Transverse colon (tissue), 4 donors: ENCODE results near the gene STK35. TPM values are rescaled to one million over a fixed set of nuclear protein-coding genes. Genes with fewer than 3 reads are reported as not detected.

Experiments used
- DNase-seq: peaks from one replicate; pipeline ENCODE4 v3.0.0-alpha.2; 2019
- H3K27ac ChIP-seq, 4 donors: fragments of 200-600 bp; sonication (generic); 2 replicates each; pipeline ENCODE4 v1.5.1; 2016 to 2018; ENCODE audit warnings: inconsistent platforms in 4 of 4
- H3K27me3 ChIP-seq: fragments of 200-600 bp; sonication (generic); 2 replicates; pipeline ENCODE4 v1.5.1; 2017; ENCODE audit warnings: inconsistent platforms
- H3K36me3 ChIP-seq, 4 donors: fragments of 200-600 bp; sonication (generic); 2 replicates each; pipeline ENCODE4 v1.5.1; 2017 to 2019; ENCODE audit warnings: inconsistent platforms in 4 of 4
- H3K4me1 ChIP-seq, 4 donors: fragments of 200-600 bp; sonication (generic); 2 replicates each; pipeline ENCODE4 v1.5.1; 2017 to 2020; ENCODE audit warnings: inconsistent platforms in 4 of 4
- H3K4me3 ChIP-seq, 4 donors: fragments of 200-600 bp; sonication (generic); 1 replicate in 1 of 4; 2 replicates in 3 of 4; pipeline versions ENCODE4 v1.5.1 to v1.6.1; 2017 to 2019; ENCODE audit warnings: inconsistent platforms in 4 of 4
- H3K9me3 ChIP-seq, 2 donors: fragments of 200-600 bp; sonication (generic); 2 replicates each; pipeline ENCODE4 v1.5.1; 2017 to 2019; ENCODE audit warnings: inconsistent platforms in 2 of 2
- CTCF ChIP-seq, 5 experiments: fragments of 200-600 bp in 3 of 5; fragments of 450-650 bp in 2 of 5; sonication (generic) in 3 of 5; IDR thresholded peaks; 1 replicate in 2 of 5; 2 replicates in 3 of 5; pipeline ENCODE4 v1.5.1; 2016 to 2017; ENCODE audit warnings: antibody characterized with exemption in 5 of 5, inconsistent platforms in 3 of 5, mild to moderate bottlenecking in 2 of 5, moderate library complexity in 1 of 5
- EP300 ChIP-seq: sonication (generic); formaldehyde crosslinking; IDR thresholded peaks from one replicate; pipeline ENCODE4 v1.6.1; 2017; ENCODE audit warnings: antibody characterized with exemption, low read depth
- POLR2A ChIP-seq: fragments of 450-650 bp; IDR thresholded peaks from one replicate; pipeline ENCODE4 v1.6.1; 2016; ENCODE audit warnings: antibody characterized with exemption, mild to moderate bottlenecking, moderate library complexity
- POLR2AphosphoS5 ChIP-seq, 3 donors: sonication (generic); formaldehyde crosslinking; IDR thresholded peaks; one replicate each; pipeline ENCODE4 v1.6.1; 2016; ENCODE audit warnings: antibody characterized with exemption in 3 of 3
- WGBS, 2 donors: methylation state at CpG; one replicate each; pipeline ENCODE4 v1.1.5; 2018; ENCODE audit warnings: low coverage in 1 of 2; 5-methylcytosine and 5-hydroxymethylcytosine counted together
- in situ Hi-C, 4 donors: fragments of 200-750 bp; cut with MboI; loops; one replicate each; pipeline versions ENCODE4 v1.15.0 to v1.15.1; 2017; ENCODE audit warnings: low sequenced_read_pairs in 3 of 4, low pct_ligation_motif_present in 1 of 4, low pct_unique_long_range_greater_than_20kb in 1 of 4
- intact Hi-C: fragments of 100-400 bp; cut with DNase I; formaldehyde crosslinking; loops from one replicate; pipeline ENCODE4 v1.15.1; 2023; ENCODE audit warnings: low total_unique reads
- total RNA-seq, 4 donors: library from RNA; depleted of rRNA; stranded (reverse); fragments of >200 nt; gene quantifications; one replicate each; pipeline ENCODE4 v1.1.0, GENCODE V29; 2016

Gene STK35
- total RNA-seq, 4 donors from 2014 or later = 19.9 to 27.9 (median 23.9) TPM

- TF ChIP-seq EP300 = no peak
- TF ChIP-seq POLR2AphosphoS5 (IDR thresholded peaks at IDR 0.05) = no peak
- no peak for TF ChIP-seq POLR2A
- TF ChIP-seq CTCF (IDR thresholded peaks at IDR 0.05) = no peak
- DNase-seq = no peak
- Histone ChIP-seq H3K27me3 (no peaks in the 10 kb centered on the region), H3K36me3 (no peaks in the 10 kb centered on the region), H3K4me3 (no peak overlapping the region), H3K4me1 (peaks cover 0 to 16% (median 3%) of the 10 kb centered on the region in 4 donors), H3K9me3 (no peaks in the 10 kb centered on the region), H3K27ac (peak overlapping the region in 1 of 4 donors; percentile 3)
- intact Hi-C loops = no loop called here
- in situ Hi-C loops = loop anchor here in 2 of 4 donors (25.0 kb wide), 2 partner anchors 365 to 390 kb away; no protein-coding TSS in a partner anchor
- 63 to 75% methylated on average over 2 to 3 of the region's 3 CpGs for WGBS, 2 donors
Measured at GRCh38 chr20:2152317-2152716, 50.7 kb downstream of the STK35 start.

GRCh38 chr20:2153326-2153725, 51.7 kb downstream of the STK35 start:
- no peaks in the 10 kb centered on the region for H3K27me3 ChIP-seq
- no peak overlapping the region for H3K4me3 ChIP-seq
- TF ChIP-seq POLR2AphosphoS5 (IDR thresholded peaks at IDR 0.05) = no peak
- TF ChIP-seq CTCF (IDR thresholded peaks at IDR 0.05) = no peak
- no peak for TF ChIP-seq EP300
- no peak for TF ChIP-seq POLR2A
- H3K9me3 ChIP-seq = no peaks in the 10 kb centered on the region
- in situ Hi-C loops (loop anchor here in 2 of 4 donors (25.0 kb wide), 2 partner anchors 366 to 391 kb away; no protein-coding TSS in a partner anchor), intact Hi-C loops (no loop called here)
- WGBS, 2 donors = 84% methylated on average over 4 of the region's 4 CpGs; no CpG with 5 or more reads in 1 of the 2 donors
- DNase-seq = no peak
- H3K27ac ChIP-seq = no peak overlapping the region
- no peaks in the 10 kb centered on the region for H3K36me3 ChIP-seq
- peaks cover 0 to 16% (median 3%) of the 10 kb centered on the region in 4 donors for H3K4me1 ChIP-seq

GRCh38 chr20:2156224-2156623, 54.6 kb downstream of the STK35 start:
- 88 to 92% methylated on average over 4 of the region's 4 CpGs for WGBS, 2 donors
- intact Hi-C loops (no loop called here), in situ Hi-C loops (loop anchor here in 2 of 4 donors (25.0 kb wide), 2 partner anchors 369 to 394 kb away; no protein-coding TSS in a partner anchor)
- no peak overlapping the region for H3K27ac ChIP-seq
- H3K36me3 ChIP-seq = no peaks in the 10 kb centered on the region
- peaks cover 0 to 10% (median 3%) of the 10 kb centered on the region in 4 donors for H3K4me1 ChIP-seq
- TF ChIP-seq EP300 (no peak), POLR2AphosphoS5 (IDR thresholded peaks at IDR 0.05) (no peak)
- H3K9me3 ChIP-seq = no peaks in the 10 kb centered on the region
- no peak for DNase-seq
- no peak overlapping the region for H3K4me3 ChIP-seq
- H3K27me3 ChIP-seq = no peaks in the 10 kb centered on the region

GRCh38 chr20:2156666-2157624, 55.3 kb downstream of the STK35 start:
- DNase-seq = no peak
- intact Hi-C loops (no loop called here), in situ Hi-C loops (loop anchor here in 2 of 4 donors (25.0 kb wide), 2 partner anchors 370 to 395 kb away; no protein-coding TSS in a partner anchor)

More at GRCh38 chr20:2156666-2157624, 55.3 kb downstream of the STK35 start:
- Histone ChIP-seq H3K4me1 (peaks cover 0 to 3% (median 0%) of the 10 kb centered on the region in 4 donors), H3K27me3 (no peaks in the 10 kb centered on the region), H3K27ac (no peak overlapping the region), H3K4me3 (no peak overlapping the region), H3K9me3 (no peaks in the 10 kb centered on the region), H3K36me3 (no peaks in the 10 kb centered on the region)
- WGBS, 2 donors = 83 to 96% methylated on average over 2 to 11 of the region's 11 CpGs
- TF ChIP-seq EP300 (no peak), POLR2AphosphoS5 (IDR thresholded peaks at IDR 0.05) (no peak), POLR2A (no peak), CTCF (IDR thresholded peaks at IDR 0.05) (no peak)
